Lung (tissue), 12 donors: Measurements from ENCODE around the gene TENT5C. TPM values are rescaled to one million over a fixed set of nuclear protein-coding genes. Genes with fewer than 3 reads are reported as not detected.

Experiments used
- ATAC-seq: fragments of 200-7000 bp; cut with Tn5 transposase; one replicate; pipeline ENCODE4 v1.9.1; 2020; ENCODE audit warnings: moderate number of reproducible peaks; ENCODE audit not compliant: insufficient read depth, low FRiP score
- DNase-seq, 3 donors: peaks; one replicate each; pipeline ENCODE4 v3.0.0-alpha.2; 2013 to 2017
- H3K27ac ChIP-seq, 2 donors: one replicate each; pipeline ENCODE4 v1.5.1; 2013; ENCODE audit warnings: mild to moderate bottlenecking in 2 of 2, moderate library complexity in 2 of 2, control low read depth in 1 of 2, inconsistent platforms in 1 of 2, low read depth in 1 of 2, low read length in 1 of 2
- H3K27me3 ChIP-seq, 3 donors: one replicate each; pipeline ENCODE4 v1.5.1; 2013; ENCODE audit warnings: low read length in 2 of 3; ENCODE audit not compliant: control insufficient read depth in 3 of 3, insufficient read depth in 3 of 3
- H3K36me3 ChIP-seq, 4 donors: one replicate each; pipeline ENCODE4 v1.5.1; 2013; ENCODE audit warnings: low read length in 4 of 4, mild to moderate bottlenecking in 1 of 4, moderate library complexity in 1 of 4; ENCODE audit not compliant: control insufficient read depth in 4 of 4, insufficient read depth in 4 of 4
- H3K4me1 ChIP-seq, 5 donors: one replicate each; pipeline ENCODE4 v1.5.1; 2013; ENCODE audit warnings: low read length in 5 of 5, mild to moderate bottlenecking in 2 of 5, moderate library complexity in 1 of 5; ENCODE audit not compliant: control insufficient read depth in 5 of 5, insufficient read depth in 5 of 5
- H3K4me3 ChIP-seq: one replicate; pipeline ENCODE4 v1.5.1; 2013; ENCODE audit warnings: mild to moderate bottlenecking, control low read depth, moderate library complexity
- H3K9ac ChIP-seq, 2 donors: one replicate each; pipeline ENCODE4 v1.5.1; 2013; ENCODE audit warnings: low read length in 2 of 2, control low read depth in 1 of 2; ENCODE audit not compliant: insufficient read depth in 1 of 2
- H3K9me3 ChIP-seq, 4 donors: one replicate each; pipeline ENCODE4 v1.5.1; 2013; ENCODE audit warnings: low read length in 3 of 4, mild to moderate bottlenecking in 1 of 4, moderate library complexity in 1 of 4; ENCODE audit not compliant: control insufficient read depth in 4 of 4, insufficient read depth in 3 of 4
- WGBS, 2 donors: extraction: QIAGEN DNeasy Blood & Tissue Kit; methylation state at CpG; one replicate each; pipeline ENCODE4 v1.1.7; 2013; 5-methylcytosine and 5-hydroxymethylcytosine counted together
- polyA plus RNA-seq, 2 donors: library from polyadenylated mRNA; stranded (reverse); fragments of 200-250 nt; gene quantifications; one replicate each; pipeline ENCODE4 v1.2.1, GENCODE V29; 2013
- total RNA-seq, 2 donors: library from RNA; depleted of rRNA in 1 of 2; stranded (reverse); fragments of >200 nt in 1 of 2; gene quantifications; one replicate each; pipeline ENCODE4 v1.2.1, GENCODE V29; 2014 to 2021
- TF ChIP-seq, protein P1 (sequence below): IDR thresholded peaks from 2 replicates; pipeline ENCODE4 v1.5.1; 2012; ENCODE audit warnings: mild to moderate bottlenecking; ENCODE audit errors: control extremely low read depth, extremely low read depth
- donor health status: control.
- donor health status: control.
- donor health status: Bipolar disorder and iron deficiency.
- donor health status: healthy.
- donor health status: DM: yes; HTN: yes; CAD: no.

Gene TENT5C
- total and polyA plus RNA-seq, 4 donors = 2.7 to 39.0 (median 17.5) TPM

DNA sequence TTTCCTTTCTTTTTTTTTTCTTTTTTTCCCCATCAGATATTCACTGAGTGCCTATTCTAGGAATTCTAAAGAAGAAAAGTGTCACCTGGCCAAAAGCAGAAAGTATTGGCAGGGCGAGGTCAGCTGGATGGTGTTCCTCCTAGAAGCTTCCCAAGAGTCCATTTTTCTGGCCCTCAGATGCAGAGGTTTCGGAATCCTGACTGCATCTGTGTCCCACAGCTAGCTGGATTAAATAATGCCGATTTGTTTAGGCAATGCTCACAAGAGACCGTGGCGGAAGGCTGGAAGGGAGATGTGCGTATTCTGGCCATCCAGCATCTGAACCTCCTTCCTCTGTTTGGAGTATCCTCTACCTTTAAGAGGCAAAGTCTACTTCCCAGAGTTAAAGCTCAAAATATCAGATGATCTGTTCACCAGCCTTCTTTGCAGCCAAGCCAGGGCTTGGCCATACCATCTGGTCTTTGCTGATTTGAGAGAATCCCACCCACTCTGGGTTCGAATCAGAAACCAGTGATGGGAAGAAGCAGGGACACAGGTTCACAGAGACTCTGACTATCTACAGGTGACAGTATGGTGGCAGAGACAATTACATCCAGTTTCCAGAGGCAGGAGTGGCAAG, 5.4 kb upstream of the TENT5C start:
- 89 to 92% methylated on average over 7 of the region's 7 CpGs for WGBS, 2 donors

DNA sequence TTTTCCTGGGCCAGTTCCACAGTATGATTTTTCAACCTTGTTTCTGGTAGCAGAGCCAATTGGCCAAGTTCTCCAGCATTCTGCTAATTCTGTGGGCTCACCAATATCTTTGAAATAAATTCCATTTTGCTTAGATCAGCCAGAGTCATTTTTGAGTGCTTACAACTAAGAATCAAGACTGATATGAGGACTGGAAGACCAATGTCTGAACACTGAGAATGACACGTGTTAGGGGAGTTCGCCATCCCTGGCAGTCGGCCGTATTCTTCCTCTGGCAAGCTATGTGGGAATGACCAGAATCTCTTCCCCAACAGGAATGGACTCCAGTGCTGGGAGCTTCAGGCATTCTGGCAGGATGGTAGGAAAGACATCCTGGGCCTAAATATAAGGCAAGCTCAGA, 4.9 kb upstream of the TENT5C start:
- DNase-seq (no peak), ATAC-seq (no peak)
- 91 to 96% methylated on average over 4 of the region's 4 CpGs for WGBS, 2 donors
- no peak overlapping the region for H3K27ac ChIP-seq
- no peak overlapping the region for H3K9ac ChIP-seq
- no peaks in the 10 kb centered on the region for H3K36me3 ChIP-seq
- TF ChIP-seq, protein P1, sequence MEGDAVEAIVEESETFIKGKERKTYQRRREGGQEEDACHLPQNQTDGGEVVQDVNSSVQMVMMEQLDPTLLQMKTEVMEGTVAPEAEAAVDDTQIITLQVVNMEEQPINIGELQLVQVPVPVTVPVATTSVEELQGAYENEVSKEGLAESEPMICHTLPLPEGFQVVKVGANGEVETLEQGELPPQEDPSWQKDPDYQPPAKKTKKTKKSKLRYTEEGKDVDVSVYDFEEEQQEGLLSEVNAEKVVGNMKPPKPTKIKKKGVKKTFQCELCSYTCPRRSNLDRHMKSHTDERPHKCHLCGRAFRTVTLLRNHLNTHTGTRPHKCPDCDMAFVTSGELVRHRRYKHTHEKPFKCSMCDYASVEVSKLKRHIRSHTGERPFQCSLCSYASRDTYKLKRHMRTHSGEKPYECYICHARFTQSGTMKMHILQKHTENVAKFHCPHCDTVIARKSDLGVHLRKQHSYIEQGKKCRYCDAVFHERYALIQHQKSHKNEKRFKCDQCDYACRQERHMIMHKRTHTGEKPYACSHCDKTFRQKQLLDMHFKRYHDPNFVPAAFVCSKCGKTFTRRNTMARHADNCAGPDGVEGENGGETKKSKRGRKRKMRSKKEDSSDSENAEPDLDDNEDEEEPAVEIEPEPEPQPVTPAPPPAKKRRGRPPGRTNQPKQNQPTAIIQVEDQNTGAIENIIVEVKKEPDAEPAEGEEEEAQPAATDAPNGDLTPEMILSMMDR = no peak
- peaks cover 0 to 12% (median 7%) of the 10 kb centered on the region in 3 donors for H3K27me3 ChIP-seq
- H3K4me3 ChIP-seq = no peak overlapping the region
- H3K9me3 ChIP-seq = no peaks in the 10 kb centered on the region
- H3K4me1 ChIP-seq = peaks cover 0 to 7% (median 3%) of the 10 kb centered on the region in 5 donors

More for the DNA sequence above, 5.4 kb upstream of the TENT5C start:
- peaks cover 0 to 12% (median 7%) of the 10 kb centered on the region in 3 donors for H3K27me3 ChIP-seq
- ATAC-seq (no peak), DNase-seq (no peak)
- no peak overlapping the region for H3K27ac ChIP-seq
- H3K9ac ChIP-seq = no peak overlapping the region
- H3K9me3 ChIP-seq = no peaks in the 10 kb centered on the region
- no peak overlapping the region for H3K4me3 ChIP-seq
- TF ChIP-seq, protein P1 = no peak
- no peaks in the 10 kb centered on the region for H3K36me3 ChIP-seq
- H3K4me1 ChIP-seq = peaks cover 0 to 7% (median 3%) of the 10 kb centered on the region in 5 donors

DNA sequence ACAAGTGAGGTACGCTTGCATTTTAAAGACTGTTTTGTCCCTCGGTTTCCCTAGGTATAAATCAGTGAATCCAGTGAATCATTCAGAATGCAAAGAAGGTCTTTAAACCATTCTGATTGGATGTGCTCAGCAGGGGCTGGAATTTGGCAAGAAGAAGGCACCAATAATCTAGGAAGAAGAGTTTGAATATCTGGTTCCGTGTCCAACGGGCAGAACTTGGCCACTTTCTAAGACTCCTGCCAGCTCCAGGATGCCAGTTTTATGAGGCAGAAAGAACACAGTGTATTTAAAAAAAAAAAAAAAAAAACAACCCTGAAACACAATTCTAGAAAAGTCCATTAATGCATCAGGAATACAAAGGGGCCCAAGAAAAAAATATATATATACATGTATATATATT, 3.0 kb upstream of the TENT5C start:
- peaks cover 0 to 21% (median 3%) of the 10 kb centered on the region in 5 donors for H3K4me1 ChIP-seq
- TF ChIP-seq, protein P1 = no peak
- WGBS, 2 donors = 92 to 93% methylated on average over 4 of the region's 4 CpGs
- no peak for ATAC-seq
- H3K9me3 ChIP-seq = no peaks in the 10 kb centered on the region
- H3K9ac ChIP-seq = no peak overlapping the region
- H3K27ac ChIP-seq = no peak overlapping the region
- no peak overlapping the region for H3K4me3 ChIP-seq
- no peaks in the 10 kb centered on the region for H3K36me3 ChIP-seq
- H3K27me3 ChIP-seq = peaks cover 0 to 12% (median 7%) of the 10 kb centered on the region in 3 donors
- DNase-seq = no peak
